G401 (cell line): Measurements from ENCODE around the gene TXLNA. TPM values are rescaled to one million over a fixed set of nuclear protein-coding genes. Genes with fewer than 3 reads are reported as not detected.
"Not testable (repeated sequence)": the region's sequence is repeated elsewhere in the genome, so short reads cannot be mapped to it uniquely, and the experiment has no call there.

ENCODE experiments used
- DNase-seq: peaks from one replicate; pipeline ENCODE4 v3.0.0-alpha.2; 2015; ENCODE audit warnings: low spot score
- in situ Hi-C: cut with HindIII; loops from 2 replicates; pipeline ENCODE4 v1.10.0; 2016; ENCODE audit warnings: low sequenced_read_pairs, mixed read lengths
- total RNA-seq: library from RNA; depleted of rRNA; stranded (reverse); fragments of >200 nt; shearing (Covaris generic); gene quantifications from 2 replicates; pipeline ENCODE4 v1.2.3, GENCODE V29; 2014; rRNA removed

The TXLNA gene
- total RNA-seq = 52.9 and 72.8 TPM in 2 replicates

DNA sequence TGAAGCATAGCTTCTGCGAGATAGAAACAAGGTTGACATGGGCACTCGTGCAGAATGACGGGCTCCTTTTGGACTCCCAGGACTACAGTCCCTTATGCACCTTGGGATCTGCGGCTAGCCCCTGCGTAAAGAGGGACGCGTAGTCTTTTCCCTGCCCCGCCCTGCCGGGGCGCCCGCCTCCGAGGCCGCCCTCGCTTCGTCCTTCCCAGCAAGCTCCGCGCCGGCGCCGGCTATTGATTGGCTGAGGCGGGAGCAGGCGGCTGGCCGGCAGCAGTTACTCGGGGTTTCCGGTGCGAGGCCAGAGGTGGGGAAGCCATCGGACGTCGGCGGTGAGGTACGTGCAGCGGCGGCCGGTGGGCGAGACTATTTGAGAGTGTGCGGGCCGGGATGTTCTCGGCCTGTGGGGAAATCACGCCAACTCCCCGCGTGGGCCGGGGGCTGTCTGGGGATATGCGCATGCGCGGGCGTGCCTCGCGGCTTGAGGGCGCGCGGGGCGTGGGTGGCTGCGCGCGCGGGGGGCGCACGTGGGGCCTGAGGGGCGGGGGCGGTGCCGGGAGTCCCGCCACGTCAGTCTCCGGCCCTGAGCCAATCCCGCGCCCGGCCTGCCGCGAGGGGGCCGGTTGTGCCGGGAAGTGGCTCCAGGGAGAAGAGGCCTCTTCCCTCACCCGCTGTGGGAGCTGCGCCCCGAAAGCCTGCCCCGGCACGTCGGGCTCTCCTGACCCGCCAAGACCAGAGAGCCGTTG lies at the start of gene TXLNA:
Gene TXLNA, plus strand, starts transcription at position 233 of the 743 bp plus-strand sequence. CDS start 671 bp downstream, outside the sequence.
- DNase-seq = peak; percentile 90
- in situ Hi-C loops = no loop called here

DNA sequence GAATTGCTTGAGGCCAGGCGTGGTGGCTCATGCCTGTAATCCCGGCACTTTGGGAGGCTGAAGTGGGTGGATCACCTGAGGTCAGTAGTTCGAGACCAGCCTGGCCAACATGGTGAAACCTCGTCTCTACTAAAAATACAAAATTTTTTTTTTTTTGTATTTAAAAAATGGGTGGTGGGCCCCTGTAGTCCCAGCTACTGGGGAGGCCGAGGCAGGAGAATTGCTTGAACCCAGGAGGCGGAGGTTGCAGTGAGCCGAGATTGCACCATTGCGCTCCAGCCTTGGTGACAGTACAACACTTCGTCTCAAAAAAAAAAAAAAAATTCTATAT lies 45.6 kb upstream of the TXLNA start:
- in situ Hi-C loops = not testable (repeated sequence)

DNA sequence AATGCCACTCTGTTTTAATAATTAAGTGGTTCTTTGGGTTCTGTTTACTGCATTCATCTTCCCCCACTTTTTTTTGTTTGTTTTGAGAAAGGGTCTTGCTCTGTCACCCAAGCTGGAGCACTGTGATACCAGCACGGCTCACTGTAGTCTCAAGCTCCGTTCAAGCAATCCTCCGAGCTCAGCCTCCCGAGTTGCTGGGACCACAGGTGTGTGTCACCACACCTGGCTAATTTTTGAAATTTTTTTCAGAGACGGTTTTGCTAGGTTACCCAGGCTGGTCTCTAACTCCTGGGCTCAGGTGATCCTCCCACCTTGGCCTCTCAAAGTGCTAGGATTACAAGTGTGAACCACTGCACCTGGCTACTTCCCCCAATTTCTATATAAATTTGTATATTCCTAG lies 42.4 kb upstream of the TXLNA start:
- no peak for DNase-seq
- in situ Hi-C loops = no loop called here

More for the DNA sequence above, 45.6 kb upstream of the TXLNA start:
- DNase-seq = not testable (repeated sequence)

DNA sequence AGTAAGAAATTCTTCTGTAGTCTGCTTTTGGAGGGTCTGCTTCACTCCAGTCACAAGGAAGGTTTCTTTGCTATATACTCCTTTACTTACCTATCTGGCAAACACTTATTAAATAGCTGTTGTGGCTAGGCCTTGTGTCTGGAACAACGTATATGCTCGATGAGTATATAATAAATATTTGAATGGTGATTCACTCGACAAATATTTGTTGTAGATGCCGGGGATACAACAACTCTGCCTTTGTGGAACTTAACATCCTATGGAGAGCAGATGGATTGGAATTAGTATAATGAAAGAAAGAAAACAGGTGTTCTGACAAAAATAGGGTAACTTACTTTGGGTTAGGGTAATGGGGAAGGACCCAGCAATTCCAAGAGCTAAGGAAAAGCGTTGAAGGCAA lies 40.5 kb upstream of the TXLNA start:
- DNase-seq = no peak
- in situ Hi-C loops = no loop called here

DNA sequence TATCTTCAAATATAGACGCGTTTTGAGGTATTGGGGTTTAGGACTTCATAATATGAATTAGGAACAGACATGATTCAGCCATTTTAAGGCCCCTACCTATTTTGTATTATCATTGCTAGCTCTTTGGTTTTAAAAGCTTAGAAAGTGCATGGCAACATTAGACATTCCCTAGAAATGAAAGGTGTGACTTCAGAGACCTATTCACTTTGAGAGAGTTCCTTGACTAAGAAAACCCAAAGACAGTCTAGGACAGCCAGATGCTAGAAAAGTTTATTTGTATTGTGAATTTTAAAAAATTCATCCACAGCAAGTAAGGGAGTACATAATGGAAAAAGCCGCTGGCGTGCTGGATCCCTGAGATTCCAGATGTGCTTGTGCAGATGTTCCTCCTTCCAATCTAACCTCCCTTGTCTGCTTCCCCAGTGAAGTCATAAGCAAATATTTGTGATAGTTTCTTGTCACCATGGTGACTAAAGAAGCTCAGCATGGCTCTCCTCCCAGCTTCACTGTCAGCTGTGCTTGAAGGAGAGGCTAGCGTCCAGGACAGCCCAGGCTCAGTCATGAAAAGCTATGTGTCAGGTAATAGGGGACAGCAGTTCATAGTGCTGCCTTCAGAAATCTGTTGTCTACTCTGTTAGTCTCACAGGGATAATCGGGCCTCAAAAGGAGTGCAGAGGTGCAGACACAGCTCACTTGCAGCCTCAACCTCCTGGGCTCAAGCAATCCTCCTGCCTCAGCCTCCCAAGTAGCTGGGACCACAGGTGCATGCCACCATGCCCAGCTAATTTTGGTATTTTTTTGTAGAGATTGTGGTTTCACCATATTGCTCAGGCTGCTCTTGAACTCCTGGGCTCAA lies 36.8 kb upstream of the TXLNA start:
- peak; percentile 34 for DNase-seq
- in situ Hi-C loops = no loop called here

DNA sequence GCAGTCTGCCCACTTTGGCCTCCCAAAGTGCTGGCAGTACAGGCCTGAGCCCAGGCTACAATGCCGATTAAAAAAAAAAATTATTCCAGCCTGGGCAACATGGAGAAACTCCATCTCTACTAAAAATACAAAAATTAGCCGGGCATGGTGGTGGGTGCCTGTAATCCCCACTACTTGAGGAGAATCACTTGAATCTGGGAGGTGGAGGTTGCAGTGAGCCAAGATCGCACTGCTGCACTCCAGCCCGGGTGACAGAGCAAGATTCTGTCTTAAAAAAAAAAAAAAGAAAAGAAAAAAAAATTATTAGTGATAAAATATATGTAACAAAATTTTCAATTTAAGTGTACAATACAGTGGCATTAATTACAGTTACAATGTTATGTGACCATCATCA lies 36.2 kb upstream of the TXLNA start:
- in situ Hi-C loops, DNase-seq: not testable (repeated sequence)

DNA sequence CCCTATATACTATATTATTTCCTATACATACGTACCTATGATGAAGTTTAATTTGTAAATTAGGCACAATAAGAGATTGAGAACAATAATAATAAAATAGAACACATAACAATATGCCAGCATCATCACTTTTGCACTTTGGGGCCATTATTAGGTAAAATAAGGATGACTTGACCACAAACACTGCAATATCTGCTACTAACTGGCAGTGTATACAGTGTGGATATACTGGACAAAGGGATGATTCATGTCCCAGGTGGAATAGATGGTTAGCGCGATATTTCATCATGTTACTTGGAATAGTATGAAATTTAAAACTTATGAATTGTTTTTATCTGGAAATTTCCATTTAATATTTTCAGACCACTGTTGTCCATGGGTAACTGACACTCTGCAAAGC lies 35.4 kb upstream of the TXLNA start:
- no peak for DNase-seq
- in situ Hi-C loops = no loop called here

DNA sequence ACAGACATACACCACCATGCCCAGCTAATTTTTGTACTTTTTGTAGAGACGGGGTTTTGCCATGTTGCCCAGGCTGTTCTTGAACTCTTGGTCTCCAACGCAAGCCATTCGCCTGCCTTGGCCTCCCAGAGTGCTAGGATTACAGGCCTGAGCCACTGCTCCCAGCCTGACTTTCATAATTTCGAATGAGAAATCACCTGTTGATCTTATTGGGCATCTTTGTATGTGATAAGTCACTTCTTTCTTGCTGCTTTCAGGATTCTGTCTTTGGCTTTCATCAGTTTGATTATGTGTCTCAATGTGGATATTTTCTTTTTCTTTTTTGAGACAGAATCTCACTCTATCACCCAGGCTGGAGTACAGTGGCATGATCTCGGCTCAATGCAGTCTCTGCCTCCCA lies 31.7 kb upstream of the TXLNA start:
- in situ Hi-C loops, DNase-seq: not testable (repeated sequence)

DNA sequence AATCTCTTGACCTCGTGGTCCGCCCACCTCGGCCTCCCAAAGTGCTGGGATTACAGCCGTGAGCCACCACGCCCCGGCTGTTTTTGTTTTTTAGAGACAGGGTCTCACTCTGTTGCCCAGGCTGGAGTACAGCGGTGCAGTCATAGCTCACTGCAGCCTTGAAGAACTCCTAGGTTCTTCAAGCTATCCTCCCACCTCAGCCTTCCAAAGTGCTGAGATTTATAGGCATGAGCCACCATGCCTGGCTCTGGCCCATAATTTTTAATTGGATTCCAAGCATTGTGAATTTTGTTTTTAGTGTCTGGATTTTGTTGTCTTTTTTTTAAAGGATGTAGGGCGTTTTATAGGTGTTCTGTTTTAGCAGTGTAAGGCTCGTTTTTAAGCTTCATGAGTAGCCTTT lies 28.6 kb upstream of the TXLNA start:
- in situ Hi-C loops = no loop called here
- DNase-seq = no peak

DNA sequence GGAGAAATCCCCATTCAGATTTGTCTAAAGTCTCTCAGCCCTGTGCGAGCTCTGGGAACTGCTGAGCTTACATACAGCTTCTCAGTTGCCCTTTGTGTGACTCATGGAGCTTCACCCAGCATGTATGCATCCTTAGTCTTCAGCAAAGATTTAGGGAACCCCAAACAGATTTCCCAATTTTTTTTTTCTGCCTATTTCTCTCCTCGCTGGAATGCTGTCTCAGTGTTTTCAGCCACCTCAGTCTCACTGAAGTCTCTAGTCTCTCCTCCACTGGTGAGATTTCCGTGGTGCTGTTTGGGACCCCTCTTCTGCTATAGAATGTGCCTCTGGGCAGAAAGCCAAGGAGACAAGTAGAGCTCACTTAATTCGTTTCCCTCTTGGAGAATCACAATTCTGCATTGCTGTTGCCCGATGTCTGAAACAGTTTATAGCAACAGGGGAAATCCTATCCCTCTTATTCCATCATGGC lies 28.1 kb upstream of the TXLNA start:
- in situ Hi-C loops = no loop called here
- DNase-seq = peak; percentile 32

DNA sequence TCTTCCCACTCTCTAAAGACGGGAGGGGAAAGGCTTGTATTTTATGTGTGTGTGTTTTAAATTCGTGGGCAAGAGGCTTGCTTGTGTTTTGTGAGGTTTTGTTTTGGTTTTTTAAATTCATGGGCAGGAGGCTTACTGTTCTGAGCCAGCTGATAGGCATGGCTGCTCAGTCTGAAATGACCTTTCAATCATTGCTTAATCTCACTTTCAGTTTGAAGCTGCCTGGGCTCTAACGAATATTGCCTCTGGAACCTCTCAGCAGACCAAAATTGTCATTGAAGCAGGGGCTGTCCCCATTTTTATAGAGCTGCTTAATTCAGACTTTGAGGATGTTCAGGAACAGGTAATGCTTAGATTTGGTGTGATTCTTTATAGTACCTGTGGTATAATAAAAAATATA lies 20.3 kb upstream of the TXLNA start:
- DNase-seq = no peak
- in situ Hi-C loops = no loop called here

DNA sequence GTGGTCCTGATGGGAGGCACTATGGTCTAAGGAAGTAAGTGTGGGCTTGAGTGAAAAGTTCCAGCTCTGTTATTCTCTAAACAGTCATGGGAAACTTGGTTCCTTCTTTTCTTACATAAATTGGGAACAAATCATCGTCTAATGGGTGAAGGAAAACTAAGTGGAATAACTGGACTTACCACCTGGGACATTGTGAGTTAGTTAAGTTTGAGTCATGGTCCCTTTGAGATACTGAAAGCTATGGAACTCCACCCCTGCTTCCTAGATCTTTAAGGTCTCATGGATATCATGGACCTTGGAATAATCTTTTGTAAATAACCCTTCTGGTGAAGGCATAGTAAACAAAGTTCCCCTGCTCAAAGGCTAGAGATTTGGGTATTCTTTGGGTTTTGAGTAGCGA lies 16.1 kb upstream of the TXLNA start:
- in situ Hi-C loops = no loop called here
- DNase-seq = no peak

DNA sequence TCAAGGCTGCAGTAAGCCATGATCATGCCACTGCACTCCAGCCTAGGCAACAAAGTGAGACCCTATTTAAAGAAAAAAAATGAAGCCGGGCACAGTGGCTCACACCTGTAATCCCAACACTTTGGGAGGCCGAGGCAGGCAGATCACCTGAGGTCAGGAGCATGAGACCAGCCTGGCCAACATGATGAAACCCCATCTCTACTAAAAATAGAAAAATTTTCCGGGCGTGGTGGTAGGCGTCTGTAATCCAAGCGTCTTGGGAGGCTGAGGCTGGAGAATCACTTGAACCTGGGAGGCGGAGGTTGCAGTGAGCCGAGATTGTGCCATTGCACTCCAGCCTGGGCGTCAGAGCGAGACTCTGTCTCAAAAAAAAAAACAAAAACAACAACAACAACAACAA lies 13.8 kb upstream of the TXLNA start:
- DNase-seq, in situ Hi-C loops: not testable (repeated sequence)

DNA sequence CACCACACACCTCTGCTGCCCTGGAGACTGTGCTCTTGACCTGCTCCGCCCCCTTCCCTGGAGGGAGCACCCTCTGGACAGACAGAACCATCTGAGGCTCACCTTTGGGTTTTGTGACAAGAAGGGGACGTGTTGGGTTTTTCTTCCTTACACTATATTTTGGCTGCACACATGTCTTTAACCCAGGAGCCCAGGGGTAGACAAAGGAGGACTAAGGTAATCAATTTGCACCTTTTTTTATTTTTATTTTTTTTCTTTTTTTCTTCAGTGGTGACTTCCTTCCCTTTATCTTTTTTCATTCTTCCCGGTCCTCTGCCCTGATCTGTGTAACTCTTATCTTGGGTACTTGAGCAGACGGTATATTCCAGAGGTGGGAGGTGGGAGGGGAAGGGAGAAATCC lies 8.5 kb upstream of the TXLNA start:
- DNase-seq = no peak
- in situ Hi-C loops = no loop called here

DNA sequence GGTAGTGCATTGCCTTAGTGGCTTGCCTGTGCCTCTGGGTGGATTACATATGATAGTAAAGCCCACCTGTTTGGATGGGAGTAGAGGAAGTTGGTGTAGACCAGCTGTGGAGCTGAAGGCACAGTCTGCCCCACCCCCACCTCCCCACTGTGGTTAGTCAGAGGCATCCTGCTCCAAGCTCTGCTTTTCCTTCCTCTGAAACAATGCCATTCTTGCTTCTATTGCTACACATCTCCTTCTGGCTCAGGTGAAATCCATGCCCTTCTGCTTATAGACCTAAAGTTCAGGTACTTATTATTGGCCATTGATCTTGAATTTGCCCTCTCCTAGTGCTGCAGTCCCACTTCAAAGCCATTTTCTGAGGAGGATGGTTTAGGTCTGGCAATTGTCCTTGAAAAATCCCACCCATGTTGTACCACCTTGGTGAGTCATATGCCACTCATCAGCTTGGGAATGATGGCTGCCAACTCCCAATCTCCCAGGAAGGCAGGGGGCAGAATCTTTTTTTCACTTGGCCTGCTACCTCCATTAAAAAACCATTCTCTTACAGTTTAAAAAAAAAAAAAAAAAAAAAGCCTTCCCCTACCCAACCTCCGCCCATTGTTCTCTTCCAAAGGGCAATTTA lies 6.7 kb upstream of the TXLNA start:
- DNase-seq = no peak
- in situ Hi-C loops = no loop called here

DNA sequence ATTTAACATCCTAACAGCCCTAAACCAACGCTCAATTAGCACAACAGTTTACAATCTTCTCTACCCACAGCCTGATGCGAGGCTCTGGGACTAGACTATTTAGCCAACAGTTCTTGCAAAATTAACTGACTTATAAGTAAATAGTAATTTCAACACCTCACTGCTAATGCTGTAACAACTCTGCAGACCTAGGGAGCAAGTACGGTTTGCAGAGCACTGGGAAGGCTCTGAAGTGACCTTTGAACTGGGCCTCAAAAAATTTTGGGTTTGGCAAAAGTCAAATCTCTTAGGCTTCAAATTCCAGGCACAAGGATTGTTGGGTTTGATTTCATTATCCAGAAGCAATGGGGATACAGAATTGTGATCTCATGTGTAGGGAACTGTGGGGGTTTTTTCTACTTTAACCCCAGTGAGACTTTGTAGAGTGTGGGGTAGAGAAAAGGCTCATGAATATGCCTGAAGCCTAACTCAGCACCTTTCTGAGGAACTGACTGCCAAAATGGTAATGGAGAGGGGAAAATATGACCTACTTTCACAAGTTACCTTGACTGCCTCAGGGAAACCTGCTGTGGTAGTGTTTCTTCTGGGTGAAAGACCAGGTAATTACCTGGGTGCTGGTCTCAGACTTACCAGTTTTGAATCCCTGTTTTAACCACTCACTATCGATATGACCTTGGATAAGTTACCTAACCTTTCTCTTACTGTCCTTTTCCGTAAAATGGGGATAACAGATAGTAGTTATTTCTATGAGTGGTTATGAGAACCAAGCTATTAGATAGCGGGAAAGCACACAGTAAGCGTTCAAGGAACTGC lies 889 bp upstream of the TXLNA start:
- DNase-seq = no peak
- in situ Hi-C loops = no loop called here

DNA sequence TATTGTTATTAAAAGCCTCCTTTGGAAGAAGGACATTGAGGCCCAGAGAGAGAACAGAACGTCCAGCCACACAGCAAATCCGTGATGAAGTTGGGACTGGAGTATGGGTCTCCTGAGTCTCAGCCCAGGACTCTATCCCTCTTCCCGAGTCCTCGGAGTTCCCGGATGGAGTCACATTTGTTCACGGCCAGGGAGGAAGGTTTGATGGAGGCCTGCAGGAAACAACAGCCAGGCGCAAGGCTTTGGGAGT lies 357 bp upstream of the TXLNA start:
- no peak for DNase-seq
- in situ Hi-C loops = no loop called here

DNA sequence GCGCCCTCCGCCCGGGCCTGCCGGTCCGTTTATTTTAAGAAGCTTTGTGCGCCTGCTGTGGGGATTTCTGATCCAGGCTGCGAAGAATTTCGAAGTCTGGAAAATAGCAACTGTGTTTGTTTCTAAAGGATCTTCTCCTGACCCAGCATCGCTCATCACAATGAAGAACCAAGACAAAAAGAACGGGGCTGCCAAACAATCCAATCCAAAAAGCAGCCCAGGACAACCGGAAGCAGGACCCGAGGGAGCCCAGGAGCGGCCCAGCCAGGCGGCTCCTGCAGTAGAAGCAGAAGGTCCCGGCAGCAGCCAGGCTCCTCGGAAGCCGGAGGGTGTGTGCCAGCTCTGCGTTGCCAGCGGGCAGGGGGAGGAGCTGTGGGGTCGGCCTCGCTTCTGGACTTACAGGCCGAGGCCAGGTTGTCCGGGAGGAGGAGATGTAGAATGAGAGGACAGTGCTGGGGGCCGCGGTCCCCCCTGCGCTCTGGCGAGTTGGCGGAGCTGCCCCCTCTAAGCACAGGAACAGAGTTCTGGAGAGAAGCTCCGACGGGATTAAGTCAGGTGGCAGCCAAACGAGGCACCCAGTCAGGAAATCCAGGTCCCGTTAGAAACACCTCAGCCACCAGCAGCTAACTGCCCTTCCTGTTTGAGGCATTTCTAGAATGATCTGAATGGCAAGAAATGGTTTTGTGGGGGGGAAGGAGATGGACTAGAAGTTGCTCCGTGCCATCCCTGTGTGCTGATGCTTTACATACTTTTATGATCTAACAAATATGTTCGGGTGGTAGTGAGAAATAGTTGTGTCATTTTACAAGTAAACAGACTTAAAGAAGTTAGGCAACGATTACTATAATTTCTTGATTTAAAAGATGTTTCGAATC lies 948 bp downstream of the TXLNA start:
- peak; percentile 38 for DNase-seq
- in situ Hi-C loops = no loop called here

DNA sequence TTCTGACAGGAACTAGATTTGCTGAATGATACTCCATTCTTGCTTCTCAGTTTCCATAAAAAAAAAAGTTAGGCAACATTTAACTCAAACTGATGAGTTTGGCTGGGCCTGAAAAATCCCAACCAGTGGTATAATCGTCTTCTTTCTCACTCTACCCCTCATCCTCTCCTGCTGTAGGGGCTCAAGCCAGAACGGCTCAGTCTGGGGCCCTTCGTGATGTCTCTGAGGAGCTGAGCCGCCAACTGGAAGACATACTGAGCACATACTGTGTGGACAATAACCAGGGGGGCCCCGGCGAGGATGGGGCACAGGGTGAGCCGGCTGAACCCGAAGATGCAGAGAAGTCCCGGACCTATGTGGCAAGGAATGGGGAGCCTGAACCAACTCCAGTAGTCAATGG lies 1.6 kb downstream of the TXLNA start:
- no peak for DNase-seq
- in situ Hi-C loops = no loop called here
